NB4 (cell line): Measurements from ENCODE around the gene TAF1B.
"Not testable (repeated sequence)": the region's sequence is repeated elsewhere in the genome, so short reads cannot be mapped to it uniquely, and the experiment has no call there.

ENCODE experiments used
- DNase-seq: peaks from one replicate; pipeline ENCODE4 v3.0.0; 2010; ENCODE audit warnings: low read depth
- H3K4me3 ChIP-seq: one replicate; pipeline ENCODE4 v1.5.1; 2011; ENCODE audit warnings: mild to moderate bottlenecking, low read depth, low read length, moderate library complexity
- MYC ChIP-seq: IDR thresholded peaks from 2 replicates; pipeline ENCODE4 v1.6.1; 2011; ENCODE audit warnings: low read depth, low read length
- POLR2A ChIP-seq: IDR thresholded peaks from 2 replicates; pipeline ENCODE4 v1.6.1; 2011; ENCODE audit warnings: mild to moderate bottlenecking; ENCODE audit not compliant: insufficient read length; ENCODE audit errors: extremely low read depth
- TF ChIP-seq, protein P1 (sequence below): IDR thresholded peaks from 2 replicates; pipeline ENCODE4 v1.6.1; 2011; ENCODE audit warnings: low read depth, low read length
- TF ChIP-seq, protein P2 (sequence below): IDR thresholded peaks from one replicate; pipeline ENCODE4 v1.5.1; 2012; ENCODE audit warnings: low read depth, low read length

Gene TAF1B

DNA sequence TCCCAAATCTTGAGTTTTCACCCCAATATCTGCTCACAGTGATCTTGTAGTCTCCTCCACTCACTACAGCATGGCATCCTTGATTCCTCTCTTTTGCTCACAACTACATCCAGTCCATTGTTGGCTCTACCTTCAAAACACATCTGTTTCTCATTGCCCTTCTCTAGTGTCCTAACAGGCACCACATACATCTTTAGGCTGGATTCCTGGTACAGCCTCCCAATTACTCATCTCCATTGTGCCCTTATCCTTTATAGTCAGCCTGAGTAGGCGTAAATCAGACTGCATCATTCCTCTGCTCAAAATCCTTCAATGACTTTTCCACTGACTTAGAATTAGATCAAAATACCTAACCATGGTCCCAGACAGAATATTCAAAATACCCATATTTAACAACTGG lies 10.7 kb upstream of the TAF1B start:
- DNase-seq = no peak
- TF ChIP-seq, protein P1, sequence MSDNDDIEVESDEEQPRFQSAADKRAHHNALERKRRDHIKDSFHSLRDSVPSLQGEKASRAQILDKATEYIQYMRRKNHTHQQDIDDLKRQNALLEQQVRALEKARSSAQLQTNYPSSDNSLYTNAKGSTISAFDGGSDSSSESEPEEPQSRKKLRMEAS = no peak
- no peak for TF ChIP-seq POLR2A
- no peak for TF ChIP-seq MYC
- TF ChIP-seq, protein P2, sequence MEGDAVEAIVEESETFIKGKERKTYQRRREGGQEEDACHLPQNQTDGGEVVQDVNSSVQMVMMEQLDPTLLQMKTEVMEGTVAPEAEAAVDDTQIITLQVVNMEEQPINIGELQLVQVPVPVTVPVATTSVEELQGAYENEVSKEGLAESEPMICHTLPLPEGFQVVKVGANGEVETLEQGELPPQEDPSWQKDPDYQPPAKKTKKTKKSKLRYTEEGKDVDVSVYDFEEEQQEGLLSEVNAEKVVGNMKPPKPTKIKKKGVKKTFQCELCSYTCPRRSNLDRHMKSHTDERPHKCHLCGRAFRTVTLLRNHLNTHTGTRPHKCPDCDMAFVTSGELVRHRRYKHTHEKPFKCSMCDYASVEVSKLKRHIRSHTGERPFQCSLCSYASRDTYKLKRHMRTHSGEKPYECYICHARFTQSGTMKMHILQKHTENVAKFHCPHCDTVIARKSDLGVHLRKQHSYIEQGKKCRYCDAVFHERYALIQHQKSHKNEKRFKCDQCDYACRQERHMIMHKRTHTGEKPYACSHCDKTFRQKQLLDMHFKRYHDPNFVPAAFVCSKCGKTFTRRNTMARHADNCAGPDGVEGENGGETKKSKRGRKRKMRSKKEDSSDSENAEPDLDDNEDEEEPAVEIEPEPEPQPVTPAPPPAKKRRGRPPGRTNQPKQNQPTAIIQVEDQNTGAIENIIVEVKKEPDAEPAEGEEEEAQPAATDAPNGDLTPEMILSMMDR = no peak
- no peak overlapping the region for H3K4me3 ChIP-seq

DNA sequence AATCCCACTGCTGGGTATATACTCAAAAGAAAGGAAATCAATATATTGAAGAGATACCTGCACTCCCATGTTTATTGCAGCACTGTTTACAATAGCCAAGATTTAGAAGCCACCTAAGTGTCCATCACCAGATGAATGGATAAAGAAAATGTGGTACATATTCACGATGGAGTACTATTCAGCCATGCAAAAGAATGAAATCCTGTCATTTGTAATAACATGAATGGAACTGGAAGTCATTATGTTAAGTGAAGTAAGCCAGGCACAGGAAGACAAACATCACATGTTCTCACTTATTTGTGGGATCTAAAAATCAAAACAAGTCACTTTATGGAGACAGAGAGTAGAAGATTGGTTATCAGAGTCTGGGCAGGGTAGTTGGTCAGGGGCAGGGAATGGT lies 8.2 kb upstream of the TAF1B start:
- DNase-seq = not testable (repeated sequence)

DNA sequence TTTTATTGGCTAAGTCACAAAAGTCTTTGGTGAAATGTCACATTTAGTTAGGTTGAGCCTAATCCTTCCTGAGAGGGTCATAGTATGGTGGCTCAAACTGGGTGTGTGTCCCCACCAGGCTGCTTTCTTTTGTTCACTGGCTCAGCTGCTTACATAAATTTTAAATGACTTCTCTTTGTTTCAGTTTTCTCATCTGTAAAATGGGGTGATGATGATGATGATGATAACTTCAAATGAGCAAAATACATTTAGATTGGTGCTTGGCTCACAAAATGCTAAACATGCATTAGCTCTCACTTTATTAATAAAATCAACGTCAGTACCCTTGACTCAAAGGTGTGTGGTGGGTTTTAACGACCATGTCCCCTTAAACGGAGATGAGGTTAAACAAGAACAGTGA lies 7.2 kb upstream of the TAF1B start:
- no peak overlapping the region for H3K4me3 ChIP-seq
- TF ChIP-seq, protein P1 = no peak
- TF ChIP-seq, protein P2 = no peak
- TF ChIP-seq MYC (no peak), POLR2A (no peak)
- no peak for DNase-seq

More for the DNA sequence above, 8.2 kb upstream of the TAF1B start:
- H3K4me3 ChIP-seq = not testable (repeated sequence)

DNA sequence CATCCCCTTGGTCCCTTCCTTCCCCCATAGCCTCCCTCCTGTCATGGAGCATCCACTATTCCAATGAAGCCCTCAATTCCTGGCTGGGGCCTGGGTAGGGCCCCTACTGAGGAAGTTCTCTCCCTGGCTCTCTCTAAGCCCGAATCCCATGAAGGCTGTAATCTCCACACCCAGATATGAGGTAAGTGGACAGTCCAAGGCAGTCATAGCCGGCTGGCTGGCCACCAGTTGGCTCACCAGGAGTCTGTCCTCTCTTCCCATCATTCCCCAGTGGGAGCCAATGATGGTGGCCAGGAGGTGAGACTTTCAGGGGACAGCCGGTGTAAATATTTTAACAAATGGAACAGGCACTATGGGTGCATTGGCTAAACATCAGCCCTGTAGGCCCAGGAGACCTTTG lies 6.8 kb upstream of the TAF1B start:
- TF ChIP-seq, protein P2 = no peak
- TF ChIP-seq POLR2A (no peak), MYC (no peak)
- TF ChIP-seq, protein P1 = no peak
- DNase-seq = no peak
- H3K4me3 ChIP-seq = no peak overlapping the region

DNA sequence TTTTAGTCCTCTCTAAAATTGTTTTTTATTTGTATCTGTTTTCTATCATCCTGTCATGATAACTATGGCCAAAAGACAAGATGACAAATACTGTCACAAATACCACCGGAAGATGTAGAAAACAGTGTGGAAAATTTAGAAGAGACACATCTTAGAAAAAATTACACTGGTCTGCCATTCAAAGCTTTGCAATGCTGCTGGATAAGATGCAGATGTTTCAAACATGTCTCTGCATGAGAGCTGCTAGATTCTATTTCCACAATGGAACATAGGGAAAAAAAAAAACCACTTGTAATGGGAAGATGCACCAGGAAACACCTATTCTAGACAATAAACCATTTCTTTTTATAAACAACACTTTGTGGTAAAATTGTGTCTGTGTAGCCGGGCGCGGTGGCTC lies 5.8 kb upstream of the TAF1B start:
- H3K4me3 ChIP-seq = no peak overlapping the region
- DNase-seq = no peak
- TF ChIP-seq POLR2A = no peak
- TF ChIP-seq MYC = no peak
- TF ChIP-seq, protein P1 = no peak
- TF ChIP-seq, protein P2 = no peak

DNA sequence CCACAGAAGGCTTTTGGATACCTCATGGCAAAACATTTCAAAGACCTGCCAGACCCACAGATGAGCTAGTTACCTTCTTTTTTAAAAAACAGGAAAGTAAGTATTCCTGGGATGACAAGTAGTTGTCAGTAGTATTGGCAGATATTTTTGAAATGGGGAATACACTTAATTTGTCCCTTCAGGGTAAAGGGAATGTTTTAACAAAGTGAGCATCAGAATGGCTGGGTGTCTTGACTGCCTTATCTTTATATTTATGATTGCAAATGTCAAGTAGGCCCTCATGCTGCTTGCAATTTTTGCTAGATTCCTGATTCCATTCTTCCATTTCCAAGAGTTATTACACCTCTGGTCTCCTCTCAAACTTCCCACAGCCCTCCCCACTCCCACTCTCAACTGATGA lies 4.9 kb upstream of the TAF1B start:
- H3K4me3 ChIP-seq = no peak overlapping the region
- TF ChIP-seq, protein P1 = no peak
- TF ChIP-seq MYC = no peak
- TF ChIP-seq, protein P2 = no peak
- TF ChIP-seq POLR2A = no peak
- DNase-seq = no peak
